Thyroid gland (tissue), 4 donors: ENCODE data around the gene ATP6V1G2. TPM values are rescaled to one million over a fixed set of nuclear protein-coding genes. Genes with fewer than 3 reads are reported as not detected.
"Not testable (repeated sequence)": the region's sequence is repeated elsewhere in the genome, so short reads cannot be mapped to it uniquely, and the experiment has no call there.

ENCODE experiments used
- DNase-seq, 2 donors: peaks; one replicate each; pipeline ENCODE4 v3.0.0-alpha.2; 2019
- H3K27ac ChIP-seq, 3 donors: fragments of 200-600 bp; sonication (generic); 1 replicate in 2 of 3; 2 replicates in 1 of 3; pipeline ENCODE4 v1.5.1; 2016 to 2019; ENCODE audit warnings: mild to moderate bottlenecking in 1 of 3, moderate library complexity in 1 of 3
- H3K27me3 ChIP-seq: fragments of 200-600 bp; sonication (generic); one replicate; pipeline ENCODE4 v1.5.1; 2019
- H3K36me3 ChIP-seq, 2 donors: fragments of 200-600 bp; sonication (generic); one replicate each; pipeline ENCODE4 v1.5.1; 2016 to 2019
- H3K4me1 ChIP-seq, 2 donors: fragments of 200-600 bp; sonication (generic); one replicate each; pipeline ENCODE4 v1.5.1; 2017 to 2019
- H3K4me3 ChIP-seq, 3 donors: fragments of 200-600 bp; sonication (generic); replicated peaks in 1 of 3; 1 replicate in 2 of 3; 2 replicates in 1 of 3; pipeline ENCODE4 v1.5.1; 2016; ENCODE audit warnings: mild to moderate bottlenecking in 1 of 3
- H3K9me3 ChIP-seq: fragments of 200-600 bp; sonication (generic); one replicate; pipeline ENCODE4 v1.5.1; 2017
- POLR2A ChIP-seq, 2 donors: fragments of 450-650 bp; IDR thresholded peaks; one replicate each; pipeline ENCODE4 v1.6.1; 2017; ENCODE audit warnings: antibody characterized with exemption in 2 of 2, mild to moderate bottlenecking in 2 of 2, moderate library complexity in 1 of 2
- WGBS, 2 donors: methylation state at CpG; one replicate each; pipeline ENCODE4 v1.1.5; 2017; 5-methylcytosine and 5-hydroxymethylcytosine counted together
- intact Hi-C: fragments of 100-400 bp; cut with DNase I; formaldehyde crosslinking; loops from one replicate; pipeline ENCODE4 v1.15.1; 2023
- total RNA-seq, 4 donors: library from RNA; depleted of rRNA; stranded (reverse); fragments of >200 nt; gene quantifications; one replicate each; pipeline ENCODE4 v1.2.3, GENCODE V29; 2016
- TF ChIP-seq, protein P1 (sequence below), 6 experiments: fragments of 200-600 bp in 3 of 6; fragments of 450-650 bp in 3 of 6; sonication (generic) in 3 of 6; IDR thresholded peaks; one replicate each; pipeline ENCODE4 v1.5.1; 2016 to 2019; ENCODE audit warnings: antibody characterized with exemption in 6 of 6, mild to moderate bottlenecking in 2 of 6, inconsistent platforms in 1 of 6, moderate library complexity in 1 of 6

ATP6V1G2 gene
- total RNA-seq, 4 donors from 2014 or later: 1.2 to 3.9 (median 2.6) TPM

DNA sequence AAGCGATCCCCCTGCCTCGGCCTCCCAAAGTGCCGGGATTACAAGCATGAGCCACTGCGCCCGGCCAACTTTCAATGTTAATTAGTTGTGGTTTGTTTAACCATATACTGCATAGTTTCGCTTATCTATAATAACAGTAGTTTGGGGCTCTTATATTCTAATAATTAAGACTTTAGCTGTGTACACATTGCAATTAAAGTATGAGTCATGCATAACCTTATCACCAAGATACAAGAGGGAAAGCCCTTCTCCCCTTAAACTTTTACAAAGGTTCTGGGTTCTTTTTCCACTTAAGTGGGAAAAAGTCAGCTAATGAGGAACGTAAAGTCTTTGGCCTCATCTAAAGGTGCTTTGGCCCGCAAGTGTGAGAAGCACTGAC, 20.9 kb downstream of the ATP6V1G2 start:
- Histone ChIP-seq H3K4me1 (no peaks in the 10 kb centered on the region), H3K27ac (no peak overlapping the region), H3K36me3 (peaks cover 11% of the 10 kb centered on the region in 2 donors), H3K9me3 (no peaks in the 10 kb centered on the region), H3K4me3 (no peak overlapping the region), H3K27me3 (no peaks in the 10 kb centered on the region)
- no peak for TF ChIP-seq POLR2A (IDR thresholded peaks at IDR 0.05)
- TF ChIP-seq, protein P1, sequence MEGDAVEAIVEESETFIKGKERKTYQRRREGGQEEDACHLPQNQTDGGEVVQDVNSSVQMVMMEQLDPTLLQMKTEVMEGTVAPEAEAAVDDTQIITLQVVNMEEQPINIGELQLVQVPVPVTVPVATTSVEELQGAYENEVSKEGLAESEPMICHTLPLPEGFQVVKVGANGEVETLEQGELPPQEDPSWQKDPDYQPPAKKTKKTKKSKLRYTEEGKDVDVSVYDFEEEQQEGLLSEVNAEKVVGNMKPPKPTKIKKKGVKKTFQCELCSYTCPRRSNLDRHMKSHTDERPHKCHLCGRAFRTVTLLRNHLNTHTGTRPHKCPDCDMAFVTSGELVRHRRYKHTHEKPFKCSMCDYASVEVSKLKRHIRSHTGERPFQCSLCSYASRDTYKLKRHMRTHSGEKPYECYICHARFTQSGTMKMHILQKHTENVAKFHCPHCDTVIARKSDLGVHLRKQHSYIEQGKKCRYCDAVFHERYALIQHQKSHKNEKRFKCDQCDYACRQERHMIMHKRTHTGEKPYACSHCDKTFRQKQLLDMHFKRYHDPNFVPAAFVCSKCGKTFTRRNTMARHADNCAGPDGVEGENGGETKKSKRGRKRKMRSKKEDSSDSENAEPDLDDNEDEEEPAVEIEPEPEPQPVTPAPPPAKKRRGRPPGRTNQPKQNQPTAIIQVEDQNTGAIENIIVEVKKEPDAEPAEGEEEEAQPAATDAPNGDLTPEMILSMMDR (IDR thresholded peaks at IDR 0.05): no peak
- 69 to 80% methylated on average over 8 of the region's 8 CpGs for WGBS, 2 donors
- intact Hi-C loops: no loop called here
- no peak for DNase-seq

DNA sequence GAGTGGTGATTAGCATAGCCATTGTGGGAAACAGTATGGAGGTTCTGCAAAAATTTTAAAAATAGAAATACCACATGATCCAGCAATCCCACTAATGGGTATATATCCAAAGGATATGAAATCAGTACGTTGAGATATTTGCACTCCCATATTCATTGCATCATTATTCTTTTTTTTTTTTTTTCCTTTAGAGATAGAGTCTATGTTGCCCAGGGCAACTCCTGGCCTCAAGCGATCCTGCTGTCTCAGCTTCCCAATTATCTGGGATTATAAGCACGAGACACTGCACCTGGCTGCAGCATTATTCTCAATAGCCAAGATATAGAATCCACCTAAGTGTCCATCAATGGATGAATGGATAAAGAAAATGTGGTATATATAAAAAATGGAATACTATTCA, 24.6 kb downstream of the ATP6V1G2 start:
- Histone ChIP-seq H3K27ac (no peak overlapping the region), H3K9me3 (no peaks in the 10 kb centered on the region), H3K36me3 (no peaks in the 10 kb centered on the region), H3K27me3 (no peaks in the 10 kb centered on the region), H3K4me1 (no peaks in the 10 kb centered on the region), H3K4me3 (no peak overlapping the region)
- DNase-seq: no peak
- WGBS, 2 donors: 79 to 83% methylated on average over 3 of the region's 3 CpGs
- TF ChIP-seq POLR2A (IDR thresholded peaks at IDR 0.05): no peak
- TF ChIP-seq, protein P1 (IDR thresholded peaks at IDR 0.05): no peak
- intact Hi-C loops: no loop called here

DNA sequence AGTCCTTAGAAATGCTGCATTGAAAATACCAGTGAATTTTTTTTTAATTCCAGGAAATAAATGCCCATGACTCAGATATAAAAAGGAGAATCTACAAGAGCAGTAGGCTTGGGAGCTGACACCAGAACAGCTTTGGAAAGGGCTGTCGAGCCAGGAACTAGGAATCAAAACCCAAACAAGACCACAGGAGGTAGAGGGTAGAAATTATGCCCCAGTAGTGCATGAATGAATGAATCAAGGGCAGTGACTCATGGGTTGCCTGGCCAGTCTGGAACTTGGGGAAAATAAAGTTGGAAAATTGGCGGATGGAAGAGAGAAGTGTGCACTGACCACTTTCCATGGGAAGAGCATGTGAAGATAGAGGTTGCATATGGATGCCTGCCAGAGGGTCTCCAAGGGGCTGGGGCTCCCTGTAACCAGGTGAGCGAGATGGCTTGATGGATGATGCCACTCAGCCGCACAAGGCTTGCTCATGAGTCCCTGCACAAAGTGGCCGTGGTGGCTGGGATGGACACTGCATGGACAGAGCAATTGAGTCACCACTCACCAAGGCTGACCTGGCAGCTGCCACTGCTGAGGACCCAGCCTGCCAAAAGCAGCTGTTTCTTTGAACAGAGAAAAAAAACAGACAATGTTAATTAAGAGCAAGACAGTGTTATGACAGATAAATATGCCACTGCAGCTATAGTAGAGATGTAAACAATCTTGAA, 32.8 kb downstream of the ATP6V1G2 start:
- no peak for DNase-seq
- Histone ChIP-seq H3K27ac (no peak overlapping the region), H3K4me3 (no peak overlapping the region), H3K36me3 (no peaks in the 10 kb centered on the region), H3K27me3 (no peaks in the 10 kb centered on the region), H3K9me3 (no peaks in the 10 kb centered on the region), H3K4me1 (no peaks in the 10 kb centered on the region)
- WGBS, 2 donors: 82 to 90% methylated on average over 4 of the region's 5 CpGs
- TF ChIP-seq, protein P1 (IDR thresholded peaks at IDR 0.05): no peak
- TF ChIP-seq POLR2A (IDR thresholded peaks at IDR 0.05): no peak
- intact Hi-C loops: no loop called here

DNA sequence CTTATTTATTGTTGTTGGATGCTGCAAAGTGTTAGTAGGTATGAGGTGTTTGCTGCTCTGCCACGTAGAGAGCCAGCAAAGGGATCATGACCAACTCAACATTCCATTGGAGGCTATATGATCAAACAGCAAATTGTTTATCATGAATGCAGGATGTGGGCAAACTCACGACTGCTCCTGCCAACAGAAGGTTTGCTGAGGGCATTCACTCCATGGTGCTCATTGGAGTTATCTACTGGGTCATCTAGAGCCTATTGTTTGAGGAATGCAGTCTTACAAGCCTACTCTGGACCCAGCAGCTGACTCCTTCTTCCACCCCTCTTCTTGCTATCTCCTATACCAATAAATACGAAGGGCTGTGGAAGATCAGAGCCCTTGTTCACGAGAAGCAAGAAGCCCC, 36.4 kb downstream of the ATP6V1G2 start:
- no peak overlapping the region for H3K4me3 ChIP-seq
- intact Hi-C loops: no loop called here

DNA sequence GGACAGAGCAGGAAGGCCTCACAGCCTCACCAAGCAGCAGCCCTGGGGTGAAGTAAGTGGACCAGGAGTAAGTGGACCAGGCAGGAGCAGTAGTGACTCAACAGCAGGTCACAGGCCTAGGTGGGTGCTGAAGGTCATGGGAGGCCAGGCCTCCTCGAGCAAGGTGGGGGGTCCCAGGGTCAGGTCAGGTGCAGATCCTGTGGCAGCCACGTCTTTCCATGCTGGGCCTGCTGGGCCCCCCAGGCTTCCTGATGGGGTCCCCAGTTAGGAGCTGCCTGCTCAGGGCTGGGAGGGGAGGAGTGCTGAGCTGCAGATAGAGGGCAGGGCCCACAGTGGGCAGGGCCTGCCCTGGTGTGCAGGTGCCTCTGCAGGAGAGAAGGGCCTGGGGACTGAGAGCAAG, 37.4 kb downstream of the ATP6V1G2 start:
- 50 to 80% methylated on average over 1 to 2 of the region's 2 CpGs for WGBS, 2 donors
- H3K4me3 ChIP-seq, H3K27ac ChIP-seq, intact Hi-C loops, H3K4me1 ChIP-seq, H3K36me3 ChIP-seq, H3K9me3 ChIP-seq, DNase-seq, H3K27me3 ChIP-seq: not testable (repeated sequence)

More for the DNA sequence above, 36.4 kb downstream of the ATP6V1G2 start:
- WGBS, 2 donors: 78 to 80% methylated on average over 4 of the region's 4 CpGs
- Histone ChIP-seq H3K27ac (no peak overlapping the region), H3K36me3 (no peaks in the 10 kb centered on the region), H3K27me3 (no peaks in the 10 kb centered on the region), H3K4me1 (no peaks in the 10 kb centered on the region), H3K9me3 (no peaks in the 10 kb centered on the region)
- TF ChIP-seq, protein P1 (IDR thresholded peaks at IDR 0.05): no peak
- no peak for TF ChIP-seq POLR2A (IDR thresholded peaks at IDR 0.05)
- DNase-seq: no peak
